ENCODE results near the gene IL3. TPM values are rescaled to one million over a fixed set of nuclear protein-coding genes. Genes with fewer than 3 reads are reported as not detected.

Gene IL3
- total RNA-seq, 1 experiment from 2014 or later, result not detected

DNA sequence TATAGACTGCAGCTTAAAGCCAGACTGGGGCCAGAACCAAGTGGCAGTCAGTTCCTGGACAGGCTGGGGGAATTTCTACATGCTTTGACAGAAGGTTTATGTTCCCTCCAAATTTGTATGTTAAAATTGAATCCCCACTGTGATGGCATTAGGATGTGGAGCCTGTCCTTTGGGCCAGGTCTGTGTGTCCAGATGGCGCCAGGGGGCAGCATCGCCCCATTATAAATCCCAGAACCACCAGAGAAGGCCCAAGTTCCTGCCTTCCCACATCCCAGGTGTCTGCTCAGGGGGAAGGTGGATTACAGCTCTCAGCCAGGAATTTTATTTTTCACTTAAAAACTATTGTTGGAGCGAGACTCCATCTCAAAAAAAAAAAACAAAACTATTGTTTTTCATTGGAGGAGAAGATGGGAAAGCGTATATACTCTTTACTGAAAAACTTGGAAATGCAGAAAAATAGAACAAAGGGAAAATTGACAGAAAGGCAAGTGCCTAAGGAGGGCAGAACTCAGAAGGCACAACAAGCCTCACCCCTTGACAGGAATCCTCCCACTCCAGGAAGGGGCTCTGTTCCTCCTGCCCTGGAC lies 5.0 kb downstream of the IL3 start:
- no peaks in the 10 kb centered on the region for H3K36me3 Mint-ChIP-seq
- H3K9me3 Mint-ChIP-seq, result no peaks in the 10 kb centered on the region
- H3K27ac Mint-ChIP-seq, result no peak overlapping the region
- H3K4me3 Mint-ChIP-seq, result no peak overlapping the region
- peak; percentile 81 for ATAC-seq
- ChIA-PET POLR2A (interaction anchor here (0.7 kb wide), 1 partner anchor 143 kb away, joined by 3 read pairs; no protein-coding TSS in a partner anchor), CTCF (interaction anchor here (0.6 to 1.7 kb wide), 19 partner anchors 9 to 431 kb away, joined by 3 to 12 read pairs (median 5); partner anchors contain the start of genes ACSL6, CSF2, IRF1 and P4HA2)
- no peaks in the 10 kb centered on the region for H3K27me3 Mint-ChIP-seq (ENCODE audit: low read depth)
- peaks cover 12% of the 10 kb centered on the region for H3K4me1 Mint-ChIP-seq
- TF ChIP-seq IRF2 (CRISPR knock-in tag; IDR thresholded peaks at IDR 0.05; ENCODE audit: borderline replicate concordance, low read depth), result no peak
- peak; percentile 35; the same call in 1 of the 2 replicates for TF ChIP-seq CTCF (IDR thresholded peaks at IDR 0.05)
- peak; percentile 80 for DNase-seq (ENCODE audit: low spot score)

GRCh38 chr5:132065951-132066701 lies 5.7 kb downstream of the IL3 start:
- no peak overlapping the region for H3K4me3 Mint-ChIP-seq
- CTCF ChIA-PET, result interaction anchor here (0.6 to 1.7 kb wide), 18 partner anchors 8 to 430 kb away, joined by 3 to 12 read pairs (median 5); partner anchors contain the start of genes ACSL6, CSF2, IRF1 and P4HA2

More at GRCh38 chr5:132065951-132066701, 5.7 kb downstream of the IL3 start:
- peak overlapping the region; percentile 57; the same call in 1 of the 2 replicates for H3K27ac Mint-ChIP-seq
- ATAC-seq (no peak), DNase-seq (ENCODE audit: low spot score) (no peak)
- no peak for TF ChIP-seq NR1H2 (CRISPR knock-in tag; IDR thresholded peaks at IDR 0.05)
- TF ChIP-seq NFYB (CRISPR knock-in tag; conservative IDR thresholded peaks at IDR 0.05; ENCODE audit: low read depth), result no peak
- no peak for TF ChIP-seq ZNF263 (CRISPR knock-in tag; IDR thresholded peaks at IDR 0.05; ENCODE audit: low read depth)
- no peak for TF ChIP-seq SP1 (CRISPR knock-in tag; conservative IDR thresholded peaks at IDR 0.05)
- no peak for TF ChIP-seq ZNF532 (CRISPR knock-in tag; IDR thresholded peaks at IDR 0.05; ENCODE audit: borderline replicate concordance)
- TF ChIP-seq ATF1 (CRISPR knock-in tag; IDR thresholded peaks at IDR 0.05), result no peak
- TF ChIP-seq PREB (CRISPR knock-in tag; IDR thresholded peaks at IDR 0.05; ENCODE audit: borderline replicate concordance), result no peak
- TF ChIP-seq, protein P1, sequence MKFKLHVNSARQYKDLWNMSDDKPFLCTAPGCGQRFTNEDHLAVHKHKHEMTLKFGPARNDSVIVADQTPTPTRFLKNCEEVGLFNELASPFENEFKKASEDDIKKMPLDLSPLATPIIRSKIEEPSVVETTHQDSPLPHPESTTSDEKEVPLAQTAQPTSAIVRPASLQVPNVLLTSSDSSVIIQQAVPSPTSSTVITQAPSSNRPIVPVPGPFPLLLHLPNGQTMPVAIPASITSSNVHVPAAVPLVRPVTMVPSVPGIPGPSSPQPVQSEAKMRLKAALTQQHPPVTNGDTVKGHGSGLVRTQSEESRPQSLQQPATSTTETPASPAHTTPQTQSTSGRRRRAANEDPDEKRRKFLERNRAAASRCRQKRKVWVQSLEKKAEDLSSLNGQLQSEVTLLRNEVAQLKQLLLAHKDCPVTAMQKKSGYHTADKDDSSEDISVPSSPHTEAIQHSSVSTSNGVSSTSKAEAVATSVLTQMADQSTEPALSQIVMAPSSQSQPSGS (CRISPR knock-in tag; IDR thresholded peaks at IDR 0.05; ENCODE audit: borderline replicate concordance, low read depth), result no peak
- H3K4me1 Mint-ChIP-seq, result peaks cover 5% of the 10 kb centered on the region
- H3K36me3 Mint-ChIP-seq, result no peaks in the 10 kb centered on the region
- POLR2A ChIA-PET, result no interaction called here
- no peaks in the 10 kb centered on the region for H3K9me3 Mint-ChIP-seq
- no peaks in the 10 kb centered on the region for H3K27me3 Mint-ChIP-seq (ENCODE audit: low read depth)

Data from WTC11 (cell line).